MCF 10A (cell line): ENCODE results near the gene NR2C2. TPM values are rescaled to one million over a fixed set of nuclear protein-coding genes. Genes with fewer than 3 reads are reported as not detected.

ENCODE experiments used
- BruUV-seq: library from RNA; stranded (reverse); fragments of 400-500 nt; replicated peaks from 2 replicates; lab custom pipeline; 2021; lab: Mats Ljungman, UMichigan
- CTCF ChIA-PET: fragments of 300-600 bp; sonication (Branson Sonifier 250); formaldehyde crosslinking; extraction: SDS; loops from one replicate; lab custom pipeline; 2021; ENCODE audit warnings: antibody characterized with exemption, inconsistent platforms; lab: Yijun Ruan, JAX
- POLR2A ChIA-PET: fragments of 300-600, 350-650 bp; sonication (Branson Sonifier 250); formaldehyde crosslinking; extraction: SDS; loops from one replicate; lab custom pipeline; 2020; ENCODE audit warnings: antibody characterized with exemption, inconsistent platforms; lab: Yijun Ruan, JAX
- DNase-seq: peaks from one replicate; pipeline ENCODE4 v3.0.0-alpha.2; 2018; ENCODE audit not compliant: unreplicated experiment
- H3K27ac Mint-ChIP-seq: one replicate; pipeline ENCODE4 v1.8.0; 2022; ENCODE audit warnings: mild to moderate bottlenecking, low read depth, mixed read lengths; ENCODE audit not compliant: unreplicated experiment
- H3K27me3 Mint-ChIP-seq: one replicate; pipeline ENCODE4 v1.8.0; 2022; ENCODE audit warnings: mixed read lengths; ENCODE audit not compliant: insufficient read depth, unreplicated experiment
- H3K36me3 Mint-ChIP-seq: one replicate; pipeline ENCODE4 v1.8.0; 2022; ENCODE audit warnings: mild to moderate bottlenecking, moderate library complexity, mixed read lengths; ENCODE audit not compliant: insufficient read depth, unreplicated experiment
- H3K4me1 Mint-ChIP-seq: one replicate; pipeline ENCODE4 v1.8.0; 2022; ENCODE audit warnings: mixed read lengths; ENCODE audit not compliant: insufficient read depth, unreplicated experiment
- H3K4me3 Mint-ChIP-seq: one replicate; pipeline ENCODE4 v1.8.0; 2022; ENCODE audit warnings: mild to moderate bottlenecking, moderate library complexity, mixed read lengths; ENCODE audit not compliant: unreplicated experiment
- H3K9me3 Mint-ChIP-seq: one replicate; pipeline ENCODE4 v1.8.0; 2022; ENCODE audit warnings: mixed read lengths; ENCODE audit not compliant: unreplicated experiment
- CTCF ChIP-seq: fragments of 200-600 bp; IDR thresholded peaks from one replicate; pipeline ENCODE4 v1.8.0; 2022; ENCODE audit warnings: antibody characterized with exemption, mild to moderate bottlenecking; ENCODE audit not compliant: unreplicated experiment
- intact Hi-C: fragments of 100-400 bp; cut with micrococcal nuclease; formaldehyde crosslinking; loops from 2 replicates; pipeline ENCODE4 v1.14.1; 2022
- total RNA-seq: library from RNA; stranded (reverse); gene quantifications from 2 replicates; pipeline ENCODE4 v1.2.3, GENCODE V29; 2022

NR2C2 gene
- total RNA-seq, 1 experiment from 2014 or later: 42.4 TPM

GRCh38 chr3:14929310-14930074 is 17.9 kb upstream of the NR2C2 start:
- H3K4me1 Mint-ChIP-seq: peaks cover 4% of the 10 kb centered on the region
- TF ChIP-seq CTCF: no peak
- intact Hi-C loops: loop anchor here (5.0 kb wide), 4 partner anchors 103 to 278 kb away; partner anchors contain the start of genes CAPN7 and MRPS25
- no peak for DNase-seq
- no TSS peak for BruUV-seq
- H3K4me3 Mint-ChIP-seq: no peak overlapping the region
- H3K27ac Mint-ChIP-seq: no peak overlapping the region
- CTCF ChIA-PET: no interaction called here
- POLR2A ChIA-PET: interaction anchor here (0.6 kb wide), 1 partner anchor 179 kb away, joined by 3 read pairs; no protein-coding TSS in a partner anchor
- H3K27me3 Mint-ChIP-seq: no peaks in the 10 kb centered on the region
- H3K9me3 Mint-ChIP-seq: no peaks in the 10 kb centered on the region
- no peaks in the 10 kb centered on the region for H3K36me3 Mint-ChIP-seq

- POLR2A ChIA-PET: interaction anchor here (1.8 kb wide), 1 partner anchor 10 kb away, joined by 5 read pairs; no protein-coding TSS in a partner anchor
- no peak for DNase-seq
- no TSS peak for BruUV-seq
- H3K27me3 Mint-ChIP-seq: no peaks in the 10 kb centered on the region
- H3K27ac Mint-ChIP-seq: no peak overlapping the region
- intact Hi-C loops: no loop called here
- no peak for TF ChIP-seq CTCF
- no peaks in the 10 kb centered on the region for H3K36me3 Mint-ChIP-seq
- H3K4me3 Mint-ChIP-seq: no peak overlapping the region
- H3K9me3 Mint-ChIP-seq: no peaks in the 10 kb centered on the region
- CTCF ChIA-PET: interaction anchor here (1.5 to 1.6 kb wide), 2 partner anchors 10 to 13 kb away, joined by 6 read pairs; no protein-coding TSS in a partner anchor
- peaks cover 4% of the 10 kb centered on the region for H3K4me1 Mint-ChIP-seq
These were observed 13.5 kb upstream of the NR2C2 start for GRCh38 chr3:14933820-14934425.

DNA sequence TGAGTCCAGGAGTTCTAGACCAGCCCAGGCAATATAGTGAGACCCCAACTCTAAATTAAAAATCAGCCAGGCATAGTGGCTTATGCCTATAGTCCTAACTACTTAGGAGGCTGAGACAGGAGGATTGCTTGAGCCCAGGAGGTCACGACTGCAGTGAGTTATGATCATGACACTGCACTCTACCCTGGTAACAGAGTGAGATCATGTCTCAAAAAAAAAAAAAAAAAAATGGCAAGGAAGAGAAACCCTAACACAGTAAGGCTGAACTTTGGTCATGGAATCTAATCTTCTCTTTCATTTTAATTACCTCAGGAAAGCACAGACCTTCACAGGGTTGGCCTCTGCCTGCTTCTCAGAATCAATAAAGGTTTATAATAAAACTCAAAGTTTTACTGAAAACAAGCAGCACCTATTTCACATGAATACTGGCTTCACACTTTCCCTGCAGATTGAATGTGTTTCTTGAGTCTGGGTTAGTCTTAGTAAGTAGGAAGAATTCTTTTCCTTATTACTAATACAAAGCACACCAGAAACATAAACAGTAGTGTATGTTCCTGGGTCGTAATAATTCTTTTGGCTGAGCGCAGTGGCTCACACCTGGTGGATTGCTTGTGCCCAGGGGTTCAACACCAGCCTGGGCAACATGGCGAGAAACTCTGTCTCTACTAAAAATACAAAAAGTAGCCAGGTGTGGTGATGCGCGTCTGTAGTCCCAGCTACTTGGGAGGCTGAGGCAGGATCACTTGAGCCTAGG is 11.6 kb upstream of the NR2C2 start:
- intact Hi-C loops: no loop called here
- DNase-seq: no peak
- no peak for TF ChIP-seq CTCF
- Mint-ChIP-seq H3K4me3 (no peak overlapping the region), H3K4me1 (peaks cover 4% of the 10 kb centered on the region), H3K27me3 (no peaks in the 10 kb centered on the region), H3K36me3 (no peaks in the 10 kb centered on the region), H3K9me3 (no peaks in the 10 kb centered on the region), H3K27ac (no peak overlapping the region)
- ChIA-PET POLR2A (no interaction called here), CTCF (no interaction called here)
- BruUV-seq: no TSS peak

DNA sequence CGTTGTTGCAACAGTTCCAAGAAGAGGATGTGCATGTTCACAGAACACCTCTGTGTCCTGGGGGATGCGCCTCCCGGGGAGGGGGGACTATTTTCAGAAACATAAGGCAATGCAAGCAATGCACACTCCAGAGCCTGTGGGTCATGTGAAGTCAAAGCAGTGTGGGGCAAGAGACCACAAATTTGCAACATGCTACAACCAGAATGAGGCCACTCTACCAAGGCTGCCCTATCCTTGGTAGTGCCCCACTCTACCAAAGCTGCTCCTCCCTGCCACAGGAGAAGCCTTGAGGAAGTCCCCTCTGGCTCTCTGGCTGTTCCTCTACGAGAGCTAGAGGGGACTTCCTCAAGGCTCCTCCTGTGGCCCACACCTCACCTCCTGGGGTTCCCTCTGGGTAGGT is 8.4 kb upstream of the NR2C2 start:
- no TSS peak for BruUV-seq
- H3K4me1 Mint-ChIP-seq: no peaks in the 10 kb centered on the region
- no peaks in the 10 kb centered on the region for H3K9me3 Mint-ChIP-seq
- no peaks in the 10 kb centered on the region for H3K27me3 Mint-ChIP-seq
- intact Hi-C loops: no loop called here
- POLR2A ChIA-PET: no interaction called here
- DNase-seq: no peak
- H3K36me3 Mint-ChIP-seq: peaks cover 13% of the 10 kb centered on the region
- TF ChIP-seq CTCF: no peak
- CTCF ChIA-PET: interaction anchor here (0.7 to 2.5 kb wide), 3 partner anchors 12 to 930 kb away, joined by 3 to 13 read pairs (median 3); no protein-coding TSS in a partner anchor
- H3K4me3 Mint-ChIP-seq: no peak overlapping the region
- no peak overlapping the region for H3K27ac Mint-ChIP-seq
